Kidney epithelial cell (primary cell): ENCODE data around the gene AIPL1. TPM values are rescaled to one million over a fixed set of nuclear protein-coding genes. Genes with fewer than 3 reads are reported as not detected.

Source experiments
- DNase-seq: peaks from one replicate; pipeline ENCODE4 v3.0.0-alpha.2; 2010; ENCODE audit warnings: low read depth
- H3K27me3 ChIP-seq: 2 replicates; pipeline ENCODE4 v1.6.0; 2011; ENCODE audit warnings: low read length; ENCODE audit not compliant: control insufficient read depth, insufficient read depth
- H3K36me3 ChIP-seq: 2 replicates; pipeline ENCODE4 v1.5.1; 2011; ENCODE audit warnings: low read length; ENCODE audit not compliant: control insufficient read depth, insufficient read depth
- H3K4me3 ChIP-seq: 2 replicates; pipeline ENCODE4 v1.5.1; 2011; ENCODE audit warnings: low read depth, mild to moderate bottlenecking, control low read depth, low read length
- CTCF ChIP-seq: IDR thresholded peaks from 2 replicates; pipeline ENCODE4 v1.5.1; 2011; ENCODE audit warnings: mild to moderate bottlenecking, moderate library complexity, low read length, control low read depth, inconsistent platforms; ENCODE audit not compliant: insufficient read depth, poor library complexity, severe bottlenecking
- total RNA-seq: library from RNA; depleted of rRNA; stranded (reverse); fragments of >200 nt; gene quantifications from 2 replicates; pipeline ENCODE4 v1.2.3, GENCODE V29; 2015

Gene AIPL1
- total RNA-seq, 1 donor from 2014 or later = not detected

- Histone ChIP-seq H3K27me3 (peaks cover 9% of the 10 kb centered on the region), H3K36me3 (no peaks in the 10 kb centered on the region), H3K4me3 (no peak overlapping the region)
- no peak for DNase-seq
- TF ChIP-seq CTCF = no peak
Measured at GRCh38 chr17:6392609-6393350, 42.1 kb downstream of the AIPL1 start.

GRCh38 chr17:6388416-6388815 is 46.5 kb downstream of the AIPL1 start:
- no peaks in the 10 kb centered on the region for H3K36me3 ChIP-seq
- H3K4me3 ChIP-seq = no peak overlapping the region
- no peak for TF ChIP-seq CTCF
- H3K27me3 ChIP-seq = peaks cover 5% of the 10 kb centered on the region
- no peak for DNase-seq

DNA sequence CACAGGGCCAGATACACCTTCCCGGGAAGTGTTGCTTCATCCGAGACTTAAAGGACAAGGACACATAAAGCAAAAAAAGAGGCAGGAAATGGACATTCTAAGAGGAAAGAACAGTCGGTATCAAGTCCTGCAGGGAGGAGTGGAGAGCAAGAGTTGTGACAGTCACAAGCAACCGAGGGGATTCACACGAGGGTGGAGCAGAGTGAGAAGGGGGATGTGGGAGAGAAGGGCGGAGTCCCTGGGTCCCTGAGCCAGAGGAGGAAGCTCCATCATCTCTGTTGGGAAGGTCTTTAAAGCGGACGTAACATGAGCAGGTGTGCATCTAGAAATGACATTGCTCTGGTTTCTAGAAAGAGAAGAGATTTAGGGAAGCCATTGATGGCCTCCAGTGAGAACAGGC is 47.1 kb downstream of the AIPL1 start:
- Histone ChIP-seq H3K36me3 (no peaks in the 10 kb centered on the region), H3K4me3 (no peak overlapping the region), H3K27me3 (peaks cover 5% of the 10 kb centered on the region)
- TF ChIP-seq CTCF = no peak
- no peak for DNase-seq

DNA sequence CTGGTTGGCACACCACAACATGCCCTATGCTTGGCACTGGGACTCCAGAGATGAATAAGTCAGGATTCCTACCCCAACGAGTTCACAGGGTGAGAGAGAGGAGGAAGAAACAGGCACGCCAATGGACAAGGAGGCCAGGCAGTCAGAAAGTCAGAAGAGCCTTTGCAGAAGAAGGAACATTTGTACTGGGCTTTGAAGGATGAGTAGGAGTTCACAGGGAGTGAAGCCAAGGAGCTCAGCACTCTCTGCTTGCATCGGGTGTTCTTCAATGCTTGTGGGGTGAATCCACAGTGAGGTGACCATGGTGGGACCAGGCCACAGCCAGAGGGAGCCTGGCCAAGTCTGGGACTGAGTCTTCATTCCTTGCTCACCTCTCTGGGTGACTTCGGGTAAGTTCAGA is 47.5 kb downstream of the AIPL1 start:
- TF ChIP-seq CTCF = no peak
- DNase-seq = no peak
- Histone ChIP-seq H3K27me3 (peaks cover 5% of the 10 kb centered on the region), H3K36me3 (no peaks in the 10 kb centered on the region), H3K4me3 (no peak overlapping the region)

- Histone ChIP-seq H3K27me3 (peaks cover 5% of the 10 kb centered on the region), H3K36me3 (no peaks in the 10 kb centered on the region), H3K4me3 (no peak overlapping the region)
- no peak for DNase-seq
- TF ChIP-seq CTCF = no peak
Measured at GRCh38 chr17:6386041-6386630, 48.8 kb downstream of the AIPL1 start.

- peaks cover 2% of the 10 kb centered on the region for H3K27me3 ChIP-seq
- no peaks in the 10 kb centered on the region for H3K36me3 ChIP-seq
- DNase-seq = no peak
- no peak for TF ChIP-seq CTCF
- no peak overlapping the region for H3K4me3 ChIP-seq
Measured at GRCh38 chr17:6384481-6384880, 50.4 kb downstream of the AIPL1 start.
